ENCODE measurements around the gene SEZ6. TPM values are rescaled to one million over a fixed set of nuclear protein-coding genes. Genes with fewer than 3 reads are reported as not detected.

Gene SEZ6
- total RNA-seq, 1 donor from 2014 or later, result 0.30 TPM

DNA sequence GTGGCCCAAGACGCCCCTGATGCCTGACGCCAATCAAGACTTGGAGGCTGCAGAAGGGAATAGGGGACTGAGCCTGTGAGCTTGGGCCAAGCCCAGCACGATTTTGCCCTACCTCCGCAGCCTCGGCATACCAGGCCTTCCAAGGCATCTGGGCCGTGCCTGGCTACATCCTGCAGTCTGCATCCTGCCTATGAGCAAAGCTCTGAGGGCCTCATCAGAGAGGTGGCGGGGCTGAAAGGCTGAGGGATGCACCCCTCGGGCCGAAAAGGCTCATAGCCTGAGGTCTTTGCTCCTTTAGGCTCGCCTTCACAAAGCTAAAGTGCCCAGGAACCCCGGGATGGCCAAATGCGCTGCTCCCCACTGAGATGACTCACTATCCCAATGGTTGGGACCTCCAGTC lies 2.5 kb downstream of the SEZ6 start:
- DNase-seq, result no peak

DNA sequence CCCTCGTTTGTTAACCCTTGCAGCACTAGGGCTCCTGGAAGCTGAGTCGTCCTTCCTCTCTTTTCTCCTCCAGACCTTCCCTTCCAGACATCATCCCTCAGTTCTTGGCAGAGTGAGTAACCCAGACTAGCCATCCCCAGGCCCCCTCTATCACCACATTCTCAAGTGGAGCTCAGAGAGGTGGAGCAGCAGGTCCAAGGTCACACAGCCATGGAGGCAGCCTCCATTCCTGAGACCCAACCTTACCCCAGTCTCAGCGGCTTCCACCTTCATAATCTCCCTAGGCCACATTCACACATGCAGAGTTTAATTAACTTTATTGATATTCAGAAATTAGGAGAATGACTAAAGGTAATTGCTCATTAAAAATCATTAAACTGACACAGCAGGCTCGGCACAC lies 3.0 kb downstream of the SEZ6 start:
- no peak for DNase-seq

DNA sequence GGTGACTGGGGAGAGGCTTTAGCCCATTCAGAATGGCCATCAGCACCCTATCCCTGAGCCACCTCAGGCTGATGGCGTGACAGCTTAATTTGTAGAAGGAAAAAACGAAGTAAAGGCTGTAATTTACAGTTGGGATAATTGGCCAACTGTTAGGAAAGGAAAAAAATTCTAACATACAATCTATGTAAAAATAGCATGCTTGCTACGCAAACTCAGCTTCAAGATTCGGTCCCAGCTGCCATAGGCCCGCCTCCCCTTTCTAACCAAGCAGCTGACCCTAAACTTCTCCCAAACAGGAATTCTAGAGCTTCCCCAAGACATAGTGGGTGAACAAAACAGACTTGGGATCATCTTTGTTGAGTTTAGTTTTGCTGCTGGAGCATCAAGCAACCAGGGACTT lies 4.9 kb downstream of the SEZ6 start:
- DNase-seq, result no peak

- DNase-seq, result no peak
These were observed 6.6 kb downstream of the SEZ6 start for GRCh38 chr17:28999206-28999605.

DNA sequence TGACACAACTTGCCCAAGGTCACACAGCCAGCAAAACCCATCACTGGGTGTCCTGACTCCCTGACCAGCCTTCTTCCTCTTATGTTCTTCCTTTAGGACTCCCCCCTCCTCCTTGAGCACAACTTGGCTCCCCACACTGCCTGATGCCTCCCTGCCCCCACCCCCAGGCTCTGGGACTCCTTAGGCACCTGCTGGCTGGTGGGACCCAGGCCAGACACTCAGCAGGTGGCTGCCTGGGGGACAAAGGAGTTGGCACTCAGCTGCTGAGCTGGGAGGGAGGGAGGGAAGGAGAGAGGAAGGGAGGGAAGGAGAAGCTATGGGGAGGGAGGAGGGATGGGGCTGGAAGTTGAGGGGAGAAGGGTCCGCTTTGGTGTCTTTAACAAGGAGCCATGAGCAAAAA lies 8.0 kb downstream of the SEZ6 start:
- no peak for DNase-seq

- no peak for DNase-seq
These were observed 9.2 kb downstream of the SEZ6 start for GRCh38 chr17:28996554-28997096.

- DNase-seq, result no peak
These were observed 12.0 kb downstream of the SEZ6 start for GRCh38 chr17:28993645-28994426.

DNA sequence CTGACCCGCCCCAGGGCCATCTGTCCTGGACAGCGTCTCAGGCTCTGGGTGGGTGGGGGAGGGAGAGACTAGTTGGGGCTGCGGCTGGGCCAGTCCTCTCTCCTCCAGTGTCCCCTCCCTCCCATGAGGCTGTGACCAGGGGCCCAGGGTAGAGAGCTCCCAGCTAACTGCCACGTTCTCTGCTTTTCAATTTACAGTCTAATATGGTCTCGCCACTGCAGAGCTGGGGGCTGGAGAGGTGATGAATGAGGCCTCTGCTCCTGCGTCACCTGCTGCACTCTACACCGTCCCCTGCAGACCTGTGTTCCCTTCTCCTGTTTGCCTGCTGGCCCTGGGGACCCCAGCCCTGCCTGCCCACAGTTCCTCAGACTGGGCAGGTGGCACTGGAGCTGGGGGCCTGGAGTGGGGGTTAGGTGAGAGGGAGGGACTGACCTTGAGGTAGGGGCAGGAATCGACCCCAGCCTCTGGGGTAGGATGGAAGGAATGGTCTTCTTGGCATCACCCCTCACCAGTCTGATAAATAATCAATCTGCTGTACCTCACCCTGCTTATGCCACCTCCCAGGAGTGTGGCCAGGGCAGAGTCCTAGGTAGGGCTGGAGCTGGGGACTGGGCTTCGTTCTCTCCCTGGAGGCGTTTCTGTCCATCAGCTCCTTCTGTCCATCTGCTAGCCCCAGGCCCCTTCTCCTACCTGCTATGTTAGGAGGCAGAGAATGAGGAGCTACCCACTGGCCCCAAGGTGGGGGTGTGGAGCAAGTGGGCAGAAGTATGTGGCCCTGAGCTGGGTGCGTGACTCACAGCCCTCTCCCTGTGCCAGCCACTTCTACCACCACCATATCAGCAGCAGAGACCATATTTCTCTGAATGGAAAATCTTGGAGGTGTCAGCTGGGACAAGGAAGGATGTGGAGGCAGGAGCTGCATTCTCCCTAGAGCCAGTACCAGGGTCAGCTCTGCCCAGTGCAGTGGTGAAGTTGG lies 12.9 kb downstream of the SEZ6 start:
- no peak for DNase-seq

DNA sequence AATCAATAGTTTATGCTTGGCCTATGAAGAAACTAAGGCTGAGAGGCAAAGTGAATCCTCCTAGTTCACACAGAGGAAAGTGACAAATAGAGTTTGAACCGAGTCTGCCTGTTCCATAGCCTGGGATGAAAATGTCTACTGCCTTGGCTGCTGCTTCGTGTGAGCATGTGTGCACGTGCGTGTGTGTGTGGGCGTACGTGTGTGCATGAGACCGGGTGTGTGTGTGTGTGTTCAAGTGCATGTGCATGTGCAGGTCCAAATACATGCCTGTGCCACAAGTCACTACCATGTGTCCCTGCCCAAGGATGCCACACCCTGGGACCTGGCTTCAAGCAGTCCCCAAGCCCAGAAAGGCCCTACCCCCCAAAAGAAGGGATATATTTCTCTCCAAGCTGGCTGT lies 13.6 kb downstream of the SEZ6 start:
- no peak for DNase-seq

DNA sequence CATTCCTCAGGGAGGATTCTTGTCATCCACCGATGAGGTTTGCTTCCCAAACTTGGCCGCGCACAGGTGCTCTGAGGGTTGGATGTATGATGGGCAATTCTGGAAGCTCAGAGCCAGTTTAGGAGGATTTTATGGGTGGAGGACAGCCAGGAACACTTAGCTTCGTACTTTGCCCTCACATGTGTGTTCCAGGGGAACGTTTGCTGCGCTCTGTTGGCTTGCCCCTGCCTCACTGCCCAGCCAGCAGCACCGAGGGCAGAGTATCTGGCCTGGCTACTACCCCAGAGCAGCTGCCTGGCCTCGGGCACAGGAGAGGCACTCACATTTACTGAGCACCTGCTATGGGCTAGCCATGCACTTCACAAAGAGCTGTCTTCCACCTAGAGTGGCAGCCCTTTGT lies 14.1 kb downstream of the SEZ6 start:
- no peak for DNase-seq

GRCh38 chr17:28989028-28989427 lies 16.8 kb downstream of the SEZ6 start:
- no peak for DNase-seq

GRCh38 chr17:28988475-28988874 lies 17.4 kb downstream of the SEZ6 start:
- DNase-seq, result no peak

DNA sequence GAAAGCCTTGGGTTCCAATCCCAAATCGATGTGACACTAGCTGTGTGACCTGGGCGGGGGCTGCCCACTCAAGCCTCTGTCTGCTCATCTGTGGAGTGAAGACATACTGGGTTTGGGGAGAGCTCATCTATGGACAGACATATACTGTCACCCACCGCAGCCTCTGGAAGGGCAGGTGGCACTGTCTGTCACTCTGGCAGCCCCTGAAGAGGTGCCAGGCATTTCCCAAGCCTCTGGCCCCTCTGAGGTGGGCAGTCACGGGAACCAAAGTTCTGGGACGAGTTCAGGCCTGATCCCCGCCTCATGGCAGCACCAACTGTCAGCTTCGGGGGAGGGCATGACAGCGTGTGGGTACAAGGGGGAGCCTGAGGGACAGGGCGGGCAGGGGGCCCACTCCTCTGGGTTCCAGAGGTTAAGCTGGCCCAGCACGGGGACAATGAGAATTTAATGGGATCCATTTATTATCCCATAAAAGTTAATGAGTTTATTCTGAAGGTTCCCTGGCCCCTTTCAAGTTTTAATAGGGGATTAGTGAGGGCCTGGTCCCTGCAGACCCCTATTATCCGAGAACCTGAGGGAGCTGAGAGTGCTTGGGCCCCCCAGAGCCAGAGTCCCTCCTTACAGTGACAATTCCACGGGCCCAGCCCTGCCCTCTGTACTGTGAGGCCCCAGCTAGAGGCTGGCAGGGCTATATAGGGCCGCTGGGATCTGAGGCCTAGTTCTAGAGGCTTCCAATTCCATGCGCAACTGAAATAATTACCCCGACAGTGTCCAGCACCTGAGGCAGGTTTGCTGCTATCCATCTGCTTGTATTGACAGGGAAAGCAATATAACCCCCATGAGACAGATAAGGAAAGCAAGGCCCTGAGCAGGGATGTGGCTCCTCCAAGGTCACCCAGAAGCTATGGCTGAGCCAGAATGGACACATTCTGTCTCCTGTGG lies 18.8 kb downstream of the SEZ6 start:
- no peak for DNase-seq

DNA sequence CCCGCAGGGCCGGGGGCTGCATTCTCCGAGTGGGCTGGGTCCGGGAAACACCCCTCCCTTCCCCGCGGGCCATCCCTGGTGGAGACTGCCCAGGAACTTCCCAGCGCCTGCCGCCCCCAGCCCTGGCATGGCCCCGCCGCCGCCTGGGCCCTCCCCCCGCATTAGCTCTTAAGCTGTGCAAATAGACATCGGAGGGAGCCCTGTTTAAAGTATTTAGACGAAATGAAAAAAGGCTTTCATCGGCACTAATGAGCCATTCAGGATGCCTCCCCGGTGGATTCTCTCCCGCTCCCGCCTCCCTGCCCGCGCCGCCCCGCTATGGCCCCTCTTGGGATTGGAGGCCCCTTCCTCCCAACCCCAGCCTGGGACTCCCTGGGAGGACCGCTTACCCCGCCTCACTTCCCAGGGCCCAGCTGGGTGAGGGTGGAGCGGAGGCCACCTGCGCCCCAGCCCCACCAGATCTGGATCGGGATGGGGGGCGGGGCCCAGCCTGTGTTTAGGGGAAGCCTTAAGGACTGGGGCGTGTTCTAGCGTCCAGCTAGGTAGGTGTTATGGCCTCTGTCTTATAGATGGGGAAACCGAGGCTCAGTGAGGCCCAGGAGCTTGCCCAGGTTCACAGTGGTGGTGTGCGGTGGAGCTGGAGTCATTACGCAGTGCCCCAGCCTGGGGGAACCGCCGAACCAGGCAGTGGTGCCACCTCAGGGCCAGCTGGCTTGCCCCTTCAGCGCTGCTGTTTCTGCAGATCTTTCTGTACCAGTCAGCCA lies 19.7 kb downstream of the SEZ6 start:
- no peak for DNase-seq

GRCh38 chr17:28983286-28984230 lies 22.3 kb downstream of the SEZ6 start:
- no peak for DNase-seq

- no peak for DNase-seq
These were observed 23.6 kb downstream of the SEZ6 start for GRCh38 chr17:28982131-28982793.

GRCh38 chr17:28978356-28978964 lies 27.4 kb downstream of the SEZ6 start:
- no peak for DNase-seq

- no peak for DNase-seq
These were observed 28.0 kb downstream of the SEZ6 start for GRCh38 chr17:28977659-28978355.

Measured in skin of body (tissue), 2 donors.